Subcutaneous abdominal adipose tissue (tissue), 5 donors: ENCODE measurements around the gene PRC1.

Experiments
- H3K27ac ChIP-seq: one replicate; pipeline ENCODE4 v1.7.0; 2013; ENCODE audit warnings: low read depth, mild to moderate bottlenecking, inconsistent platforms, low read length, moderate library complexity
- H3K27me3 ChIP-seq, 5 donors: one replicate each; pipeline ENCODE4 v1.7.0; 2013; ENCODE audit warnings: low read length in 5 of 5, inconsistent platforms in 1 of 5; ENCODE audit not compliant: control insufficient read depth in 5 of 5, insufficient read depth in 4 of 5
- H3K36me3 ChIP-seq, 5 donors: one replicate each; pipeline ENCODE4 v1.7.0; 2013; ENCODE audit warnings: low read length in 5 of 5; ENCODE audit not compliant: control insufficient read depth in 5 of 5, insufficient read depth in 5 of 5
- H3K4me1 ChIP-seq, 5 donors: one replicate each; pipeline ENCODE4 v1.7.0; 2013; ENCODE audit warnings: low read length in 5 of 5, mild to moderate bottlenecking in 3 of 5, moderate library complexity in 1 of 5; ENCODE audit not compliant: control insufficient read depth in 5 of 5, insufficient read depth in 5 of 5
- H3K4me3 ChIP-seq, 5 donors: one replicate each; pipeline ENCODE4 v1.7.0; 2013; ENCODE audit warnings: low read length in 5 of 5, low read depth in 1 of 5
- H3K9ac ChIP-seq, 5 donors: one replicate each; pipeline ENCODE4 v1.7.0; 2013; ENCODE audit warnings: low read length in 5 of 5, mild to moderate bottlenecking in 4 of 5, moderate library complexity in 3 of 5
- H3K9me3 ChIP-seq, 5 donors: one replicate each; pipeline ENCODE4 v1.7.0; 2013; ENCODE audit warnings: low read length in 5 of 5; ENCODE audit not compliant: control insufficient read depth in 5 of 5
- donor health status: healthy.
- donor health status: healthy.
- donor health status: healthy.
- donor health status: healthy.
- donor health status: healthy.

PRC1 gene

DNA sequence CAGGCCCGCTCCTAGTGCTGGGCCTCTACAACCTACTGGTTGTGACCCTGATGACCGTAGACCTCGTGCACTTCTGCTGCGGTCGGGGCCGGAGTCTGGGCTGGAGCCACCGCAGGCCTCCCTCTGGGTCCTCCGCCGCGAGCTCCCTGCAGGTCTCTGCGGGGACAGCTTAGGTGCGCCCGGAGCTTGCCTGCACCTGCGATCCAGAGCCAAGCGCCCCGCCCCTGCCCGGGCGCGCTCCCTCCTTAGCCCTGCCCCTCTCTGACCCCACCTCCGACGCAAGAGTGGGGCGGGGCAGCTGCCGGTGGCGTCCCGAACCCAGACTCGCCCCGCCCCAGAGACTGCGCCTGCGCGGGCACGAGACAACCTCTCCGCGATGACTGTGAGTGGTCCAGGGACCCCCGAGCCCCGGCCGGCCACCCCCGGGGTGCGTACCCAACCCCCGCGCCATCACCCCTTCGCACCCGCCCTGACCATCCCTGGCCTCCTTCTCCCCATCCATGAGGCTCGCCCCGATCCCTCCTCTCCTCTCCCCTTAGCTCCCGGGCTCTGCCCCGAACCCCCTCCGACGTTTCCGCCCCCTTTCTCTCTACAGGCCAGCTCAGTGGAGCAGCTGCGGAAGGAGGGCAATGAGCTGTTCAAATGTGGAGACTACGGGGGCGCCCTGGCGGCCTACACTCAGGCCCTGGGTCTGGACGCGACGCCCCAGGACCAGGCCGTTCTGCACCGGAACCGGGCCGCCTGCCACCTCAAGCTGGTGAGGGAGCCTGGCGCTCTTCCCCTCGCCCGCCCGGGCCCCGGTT lies 59.2 kb downstream of the PRC1 start, which contains the start of gene UNC45A:
TSS of gene UNC45A (plus strand) at position 337 of the 803 bp plus-strand sequence. CDS start at position 377, 40 bp downstream.
- Histone ChIP-seq H3K36me3 (peaks cover 0 to 20% (median 15%) of the 10 kb centered on the region in 5 donors), H3K27me3 (no peaks in the 10 kb centered on the region), H3K9ac (peak within 1 kb of the TSS; percentile 48 to 85 (median 76)), H3K4me3 (peak within 1 kb of the TSS; percentile 62 to 78 (median 75)), H3K9me3 (no peaks in the 10 kb centered on the region), H3K27ac (peak within 1 kb of the TSS; percentile 67), H3K4me1 (peaks cover 11 to 57% (median 48%) of the 10 kb centered on the region in 5 donors)

DNA sequence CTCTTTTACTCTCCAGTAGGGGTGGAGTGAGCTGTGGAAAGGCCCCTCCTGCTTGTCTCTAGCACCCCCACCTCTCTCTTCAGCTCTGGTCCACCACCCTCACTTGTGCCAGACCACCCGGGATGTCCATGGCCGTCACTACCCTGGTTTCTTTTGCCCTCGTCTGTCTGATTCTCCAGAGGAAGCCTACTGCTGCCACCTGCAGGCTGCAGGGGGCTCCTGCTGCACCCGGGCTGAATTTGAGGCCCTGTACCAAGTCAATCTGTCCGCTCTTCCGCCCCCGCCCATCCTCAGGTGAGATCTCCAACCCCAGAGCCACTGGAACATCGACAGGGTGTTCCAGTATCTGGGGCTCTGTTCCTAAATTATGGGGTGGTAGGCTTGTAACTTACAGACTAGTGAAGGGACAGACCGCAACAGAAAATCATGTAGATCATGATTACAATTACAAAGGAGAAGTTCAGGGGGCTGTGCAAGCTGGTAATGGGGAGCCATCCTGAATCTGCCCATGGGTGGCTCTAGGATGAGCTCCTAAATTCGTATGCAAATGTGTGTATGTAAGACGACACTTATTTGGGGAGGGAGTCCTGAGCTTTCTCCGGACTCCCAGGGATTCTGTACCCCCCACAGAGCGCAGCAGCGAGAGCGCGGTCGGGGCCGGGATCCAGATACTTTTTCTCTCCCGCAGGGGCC lies 59.9 kb downstream of the PRC1 start:
- no peaks in the 10 kb centered on the region for H3K9me3 ChIP-seq

DNA sequence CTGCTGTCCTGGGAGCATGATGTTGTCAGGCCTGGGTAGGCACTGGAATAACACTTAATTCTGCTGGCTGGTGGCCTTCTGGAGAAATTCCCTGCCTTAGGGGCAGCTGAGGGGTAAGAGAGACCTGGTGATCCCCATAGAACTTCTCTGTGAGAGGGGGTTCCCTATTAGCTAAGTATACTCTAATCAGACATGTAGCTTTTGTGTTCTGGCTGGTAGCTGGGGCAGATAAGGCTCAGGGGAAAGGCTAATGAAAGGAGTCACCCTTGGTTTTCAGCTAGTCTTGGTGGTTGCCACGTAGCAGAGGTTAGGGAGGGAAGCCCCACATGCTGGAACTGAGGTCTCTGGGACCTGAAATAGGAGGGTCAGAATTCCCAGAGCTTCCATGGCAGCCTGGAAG lies 61.0 kb downstream of the PRC1 start:
- H3K9ac ChIP-seq, result peak overlapping the region in 1 of 5 donors; percentile 55
- no peaks in the 10 kb centered on the region for H3K9me3 ChIP-seq
- no peak overlapping the region for H3K27ac ChIP-seq
- peaks cover 11 to 69% (median 59%) of the 10 kb centered on the region in 5 donors for H3K4me1 ChIP-seq
- H3K36me3 ChIP-seq, result peaks cover 0 to 4% (median 2%) of the 10 kb centered on the region in 5 donors
- H3K4me3 ChIP-seq, result no peak overlapping the region
- no peaks in the 10 kb centered on the region for H3K27me3 ChIP-seq

More for the DNA sequence above, 59.9 kb downstream of the PRC1 start:
- Histone ChIP-seq H3K27me3 (no peaks in the 10 kb centered on the region), H3K27ac (peak overlapping the region; percentile 67), H3K4me3 (peak overlapping the region; percentile 31 to 78 (median 75)), H3K36me3 (peaks cover 0 to 13% (median 7%) of the 10 kb centered on the region in 5 donors), H3K9ac (peak overlapping the region in 3 of 5 donors; percentile 37 to 76 (median 68)), H3K4me1 (peaks cover 11 to 58% (median 48%) of the 10 kb centered on the region in 5 donors)

DNA sequence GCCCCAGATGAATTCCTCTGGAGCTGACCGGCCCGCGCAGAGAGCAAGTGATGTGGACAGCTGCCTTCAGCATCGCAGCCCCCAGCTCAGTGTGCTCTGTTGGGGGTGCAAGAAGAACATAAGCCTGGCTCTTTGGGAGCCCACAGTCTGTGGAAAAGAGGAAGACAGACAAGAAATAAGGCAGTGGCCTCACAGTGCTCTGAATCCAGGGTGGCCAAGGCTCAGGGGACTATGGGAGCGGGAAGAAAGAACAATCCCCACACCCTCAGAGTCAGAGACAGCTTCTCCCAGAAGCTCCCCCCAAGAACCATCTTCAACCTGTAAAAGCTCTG lies 61.7 kb downstream of the PRC1 start:
- peaks cover 11 to 75% (median 62%) of the 10 kb centered on the region in 5 donors for H3K4me1 ChIP-seq
- H3K4me3 ChIP-seq, result peak overlapping the region in 4 of 5 donors; percentile 71 to 88 (median 83)
- H3K36me3 ChIP-seq, result peaks cover 0 to 2% (median 0%) of the 10 kb centered on the region in 5 donors
- peak overlapping the region in 4 of 5 donors; percentile 86 to 97 (median 92) for H3K9ac ChIP-seq
- H3K27me3 ChIP-seq, result no peaks in the 10 kb centered on the region
- H3K9me3 ChIP-seq, result no peaks in the 10 kb centered on the region
- peak overlapping the region; percentile 99 for H3K27ac ChIP-seq

DNA sequence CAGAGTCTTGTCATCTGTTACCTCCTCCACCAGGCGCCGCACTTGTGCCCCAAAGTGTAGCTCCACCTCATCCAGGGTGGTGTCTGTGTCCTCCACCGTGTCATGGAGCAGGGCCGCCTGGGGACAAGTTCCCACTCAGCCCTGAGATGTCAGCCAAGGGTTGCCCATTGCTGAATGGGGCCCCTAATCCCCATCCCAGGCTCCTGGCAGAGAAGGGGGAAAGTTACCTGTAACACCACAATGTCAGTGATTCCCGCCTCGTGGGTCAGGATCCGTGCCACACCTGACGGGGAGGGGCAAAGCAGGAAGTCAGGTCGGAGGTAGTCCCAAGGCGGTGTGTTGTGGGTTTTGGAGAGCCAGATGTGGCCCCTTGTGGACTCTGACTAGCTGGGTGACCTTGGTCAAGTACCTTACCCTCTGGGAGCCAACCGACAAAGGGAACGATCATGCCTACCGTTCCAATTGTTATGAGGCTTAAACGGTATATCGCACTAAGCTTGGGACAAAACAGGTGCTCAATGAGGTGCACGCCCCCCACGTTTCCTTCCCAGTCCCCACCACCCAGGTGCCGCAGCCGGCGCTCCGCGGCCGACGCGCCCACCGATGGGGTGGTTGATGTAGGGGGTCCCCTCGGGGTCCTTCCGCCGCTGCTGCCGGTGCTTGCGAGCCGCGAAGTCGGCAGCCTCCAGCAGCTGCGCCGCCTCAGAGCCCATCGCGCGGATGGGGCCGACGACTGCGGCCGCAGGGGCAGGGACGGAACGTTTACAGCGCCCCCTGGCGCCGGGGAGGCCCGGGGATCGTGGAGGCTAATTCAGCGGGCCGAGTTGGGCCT lies 62.3 kb downstream of the PRC1 start, which contains the start of gene HDDC3:
TSS of gene HDDC3 (minus strand) at position 722 of the 832 bp plus-strand sequence. CDS start at position 713, 9 bp downstream.
- Histone ChIP-seq H3K36me3 (peaks cover 0 to 2% (median 0%) of the 10 kb centered on the region in 5 donors), H3K9me3 (no peaks in the 10 kb centered on the region), H3K9ac (peak within 1 kb of the TSS; percentile 21 to 97 (median 89)), H3K27me3 (no peaks in the 10 kb centered on the region), H3K27ac (peak within 1 kb of the TSS; percentile 99), H3K4me1 (peaks cover 11 to 75% (median 62%) of the 10 kb centered on the region in 5 donors), H3K4me3 (peak within 1 kb of the TSS; percentile 71 to 95 (median 84))

DNA sequence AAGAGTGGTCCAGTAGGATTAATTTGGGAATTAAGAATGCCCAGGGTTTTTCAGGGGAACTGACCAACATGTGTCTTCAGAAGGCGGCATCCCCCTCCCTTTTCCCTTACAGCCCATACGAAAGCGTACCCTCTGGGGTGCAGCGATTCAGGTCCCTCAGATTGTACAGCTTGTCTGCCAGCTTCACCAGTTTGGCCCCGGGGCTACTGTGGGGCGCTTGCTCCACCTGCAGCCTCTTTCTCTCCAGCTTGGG lies 62.8 kb downstream of the PRC1 start:
- Histone ChIP-seq H3K4me1 (peaks cover 11 to 69% (median 61%) of the 10 kb centered on the region in 5 donors), H3K36me3 (no peaks in the 10 kb centered on the region), H3K9me3 (no peaks in the 10 kb centered on the region), H3K9ac (peak overlapping the region in 4 of 5 donors; percentile 86 to 97 (median 92)), H3K27ac (peak overlapping the region; percentile 99), H3K27me3 (no peaks in the 10 kb centered on the region), H3K4me3 (peak overlapping the region; percentile 71 to 95 (median 84))

DNA sequence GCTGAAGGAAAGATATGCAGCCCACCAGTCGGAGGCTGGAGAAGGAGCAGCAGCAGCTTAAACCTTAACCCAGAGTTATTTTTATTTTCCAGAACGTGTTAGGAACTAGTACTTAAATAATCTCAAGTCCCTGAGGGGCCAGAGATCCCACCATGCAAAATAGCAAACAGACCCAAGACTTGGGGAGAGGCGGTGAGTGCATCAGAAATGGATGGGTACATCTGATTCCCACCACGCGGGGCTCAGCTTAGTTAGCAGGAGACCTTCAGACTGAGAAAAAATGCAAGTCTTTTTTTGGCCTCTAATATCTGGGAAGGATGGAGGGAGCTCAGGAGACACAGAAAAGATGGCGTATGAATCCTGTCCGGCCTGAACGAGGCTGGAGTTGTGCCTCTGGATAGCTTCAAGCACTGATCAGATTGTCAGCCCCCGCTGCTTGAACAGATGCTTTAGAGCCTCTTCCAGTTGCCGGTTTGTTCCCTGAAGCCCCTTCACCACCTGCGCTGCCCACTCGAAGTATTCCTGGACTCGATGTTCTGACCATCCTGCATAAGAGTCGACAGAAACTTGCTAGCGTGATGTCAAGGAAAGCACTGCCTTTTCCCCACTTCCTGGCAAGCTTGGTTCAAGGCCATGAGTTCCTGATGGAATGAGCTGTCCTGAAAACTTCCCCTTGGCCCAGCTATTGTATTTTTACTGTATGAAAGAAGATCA lies 63.3 kb downstream of the PRC1 start:
- Histone ChIP-seq H3K4me3 (peak overlapping the region; percentile 73 to 95 (median 84)), H3K36me3 (no peaks in the 10 kb centered on the region), H3K9ac (peak overlapping the region; percentile 64 to 89 (median 78)), H3K9me3 (no peaks in the 10 kb centered on the region), H3K27ac (peak overlapping the region; percentile 99), H3K4me1 (peaks cover 9 to 65% (median 56%) of the 10 kb centered on the region in 5 donors), H3K27me3 (no peaks in the 10 kb centered on the region)

DNA sequence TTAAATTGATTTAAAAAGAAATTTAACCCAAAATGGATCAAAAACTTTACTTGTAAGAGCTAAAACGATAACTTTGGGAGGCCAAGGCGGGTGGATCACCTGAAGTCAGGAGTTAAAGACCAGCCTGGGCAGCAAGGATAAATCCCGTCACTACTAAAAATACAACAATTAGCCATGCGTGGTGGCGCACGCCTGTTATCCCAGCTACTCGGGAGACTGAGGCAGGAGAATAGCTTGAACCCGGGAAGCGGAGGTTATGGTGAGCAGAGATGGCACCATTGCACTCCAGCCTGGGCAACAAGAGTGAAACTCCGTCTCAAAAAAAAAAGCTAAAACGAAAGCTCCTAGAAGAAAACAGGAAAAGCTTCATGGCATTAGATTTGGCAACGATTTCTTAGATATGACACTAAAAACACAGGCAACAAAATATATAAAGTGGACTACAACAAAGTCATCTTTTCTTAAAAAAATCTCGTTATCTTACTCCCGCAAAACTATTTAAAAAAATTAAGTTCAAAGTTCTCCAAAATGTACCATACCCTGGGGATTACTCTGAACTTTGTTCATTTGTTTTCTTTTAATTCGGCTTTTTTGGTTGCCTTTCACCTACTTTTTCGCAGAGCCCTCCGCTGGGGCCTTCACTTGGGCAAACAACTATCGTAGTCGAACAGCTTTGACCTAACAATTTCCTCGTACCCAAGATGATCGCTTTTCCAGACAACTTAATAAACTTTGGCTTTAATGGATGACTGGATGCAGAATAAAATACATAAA lies 64.9 kb downstream of the PRC1 start:
- H3K36me3 ChIP-seq, result peaks cover 0 to 2% (median 0%) of the 10 kb centered on the region in 5 donors
- peaks cover 3 to 50% (median 42%) of the 10 kb centered on the region in 5 donors for H3K4me1 ChIP-seq
- H3K9me3 ChIP-seq, result no peaks in the 10 kb centered on the region
- H3K27ac ChIP-seq, result peak overlapping the region; percentile 99
- peak overlapping the region; percentile 64 to 89 (median 78) for H3K9ac ChIP-seq
- peak overlapping the region; percentile 66 to 84 (median 74) for H3K4me3 ChIP-seq
- no peaks in the 10 kb centered on the region for H3K27me3 ChIP-seq
